GM23338 (cell line): ENCODE measurements around the gene CARNS1. TPM values are rescaled to one million over a fixed set of nuclear protein-coding genes. Genes with fewer than 3 reads are reported as not detected.

ENCODE experiments used
- ATAC-seq: fragments of 200-7000 bp; cut with Tn5 transposase; 3 replicates; pipeline ENCODE4 v1.9.1; 2020
- DNase-seq: peaks from one replicate; pipeline ENCODE4 v3.0.0-alpha.2; 2015; ENCODE audit warnings: low spot score
- H2AFZ ChIP-seq: fragments of 200-600 bp; sonication (generic); 2 replicates; pipeline ENCODE4 v1.8.0; 2016; ENCODE audit warnings: antibody characterized with exemption, mild to moderate bottlenecking, moderate library complexity
- H3F3A ChIP-seq: fragments of 200-600 bp; sonication (generic); replicated peaks from 2 replicates; pipeline ENCODE4 v1.8.0; 2017; ENCODE audit warnings: antibody characterized with exemption, mixed run types, low read depth
- H3K27ac ChIP-seq: fragments of 200-600 bp; sonication (generic); 2 replicates; pipeline ENCODE4 v1.6.1; 2016; ENCODE audit warnings: low read depth
- H3K27me3 ChIP-seq: fragments of 200-600 bp; sonication (generic); 2 replicates; pipeline ENCODE4 v1.8.0; 2016; ENCODE audit warnings: mild to moderate bottlenecking, mixed run types, moderate library complexity; ENCODE audit not compliant: insufficient read depth
- H3K36me3 ChIP-seq: fragments of 200-600 bp; sonication (generic); 2 replicates; pipeline ENCODE4 v1.8.0; 2016; ENCODE audit warnings: mild to moderate bottlenecking; ENCODE audit not compliant: insufficient read depth
- H3K4me1 ChIP-seq: fragments of 200-600 bp; sonication (generic); 2 replicates; pipeline ENCODE4 v1.8.0; 2016; ENCODE audit warnings: mild to moderate bottlenecking, moderate library complexity; ENCODE audit not compliant: insufficient read depth
- H3K4me2 ChIP-seq: fragments of 200-600 bp; sonication (generic); 2 replicates; pipeline ENCODE4 v1.7.1; 2017; ENCODE audit warnings: mixed run types
- H3K4me3 ChIP-seq: fragments of 200-600 bp; sonication (generic); 2 replicates; pipeline ENCODE4 v1.6.1; 2016; ENCODE audit warnings: mixed run types
- H3K79me2 ChIP-seq: fragments of 200-600 bp; sonication (generic); replicated peaks from 2 replicates; pipeline ENCODE4 v1.8.0; 2017; ENCODE audit warnings: mild to moderate bottlenecking; ENCODE audit not compliant: insufficient read depth
- H3K9me2 ChIP-seq: fragments of 200-600 bp; sonication (generic); 2 replicates; pipeline ENCODE4 v1.8.0; 2017; ENCODE audit not compliant: insufficient read depth
- H4K20me1 ChIP-seq: fragments of 200-600 bp; sonication (generic); replicated peaks from 2 replicates; pipeline ENCODE4 v1.8.0; 2017; ENCODE audit warnings: mild to moderate bottlenecking; ENCODE audit not compliant: insufficient read depth
- H3K27ac Mint-ChIP-seq: 2 replicates; pipeline ENCODE4 v1.8.0; 2020; ENCODE audit warnings: inconsistent platforms, mild to moderate bottlenecking, moderate library complexity, mixed read lengths
- H3K27me3 Mint-ChIP-seq: 3 replicates; pipeline ENCODE4 v1.8.0; 2022; ENCODE audit warnings: low read depth, mild to moderate bottlenecking, moderate library complexity, mixed read lengths, inconsistent platforms; ENCODE audit not compliant: insufficient read depth, poor library complexity
- H3K36me3 Mint-ChIP-seq: 3 replicates; pipeline ENCODE4 v1.8.0; 2021; ENCODE audit warnings: low read depth, mild to moderate bottlenecking, inconsistent platforms, moderate library complexity, mixed read lengths
- H3K4me1 Mint-ChIP-seq: 3 replicates; pipeline ENCODE4 v1.8.0; 2020; ENCODE audit warnings: mild to moderate bottlenecking, inconsistent platforms, mixed read lengths
- H3K4me3 Mint-ChIP-seq: 3 replicates; pipeline ENCODE4 v1.8.0; 2021; ENCODE audit warnings: moderate library complexity, mild to moderate bottlenecking, inconsistent platforms, mixed read lengths
- H3K9me3 Mint-ChIP-seq: 3 replicates; pipeline ENCODE4 v1.8.0; 2020; ENCODE audit warnings: moderate library complexity, mild to moderate bottlenecking, inconsistent platforms, mixed read lengths
- CREB1 ChIP-seq: fragments of 250-450 bp; sonication (Bioruptor Pico); IDR thresholded peaks from 2 replicates; pipeline ENCODE4 v1.5.0; 2020; ENCODE audit warnings: low read depth, mild to moderate bottlenecking, moderate library complexity
- CTCF ChIP-seq, 2 experiments: fragments of 200-600 bp in 1 of 2; sonication (generic) in 1 of 2; conservative IDR thresholded peaks; 2 replicates each; pipeline versions ENCODE4 v1.5.1 to v1.6.1; 2016 to 2017; ENCODE audit warnings: antibody characterized with exemption in 2 of 2, low read depth in 2 of 2, mild to moderate bottlenecking in 2 of 2, moderate library complexity in 1 of 2
- ETS1 ChIP-seq: IDR thresholded peaks from 2 replicates; pipeline ENCODE4 v1.6.1; 2016; ENCODE audit warnings: antibody characterized with exemption
- EZH2 ChIP-seq: fragments of 200-600 bp; sonication (generic); IDR thresholded peaks from one replicate; pipeline ENCODE4 v1.8.0; 2017; ENCODE audit warnings: antibody characterized with exemption, mild to moderate bottlenecking, low read depth; ENCODE audit not compliant: unreplicated experiment
- EZH2phosphoT487 ChIP-seq: fragments of 200-600 bp; sonication (generic); IDR thresholded peaks from one replicate; pipeline ENCODE4 v1.8.1; 2018; ENCODE audit warnings: antibody characterized with exemption; ENCODE audit not compliant: unreplicated experiment
- JUNB ChIP-seq: IDR thresholded peaks from one replicate; pipeline ENCODE4 v1.6.1; 2016; ENCODE audit warnings: antibody characterized with exemption; ENCODE audit not compliant: unreplicated experiment
- NANOG ChIP-seq: IDR thresholded peaks from 2 replicates; pipeline ENCODE4 v1.6.1; 2016; ENCODE audit warnings: antibody characterized with exemption, borderline replicate concordance
- POLR2AphosphoS5 ChIP-seq: IDR thresholded peaks from 2 replicates; pipeline ENCODE4 v1.6.1; 2016; ENCODE audit warnings: antibody characterized with exemption, low read depth
- REST ChIP-seq: IDR thresholded peaks from one replicate; pipeline ENCODE4 v1.6.1; 2018; ENCODE audit warnings: antibody characterized with exemption; ENCODE audit not compliant: unreplicated experiment
- STAT1 ChIP-seq: IDR thresholded peaks from one replicate; pipeline ENCODE4 v1.6.1; 2016; ENCODE audit warnings: antibody characterized with exemption; ENCODE audit not compliant: unreplicated experiment
- ZNF114 ChIP-seq: fragments of 250-450 bp; sonication (Bioruptor Pico); IDR thresholded peaks from 2 replicates; pipeline ENCODE4 v1.5.0; 2020; ENCODE audit warnings: mild to moderate bottlenecking, moderate library complexity
- ZNF331 ChIP-seq: fragments of 250-450 bp; sonication (Bioruptor Pico); IDR thresholded peaks from 2 replicates; pipeline ENCODE4 v1.5.0; 2020; ENCODE audit warnings: low read depth, mild to moderate bottlenecking, moderate library complexity
- polyA plus RNA-seq: library from polyadenylated mRNA; unstranded; fragments of >200 nt; fragmentation: Nextera tagmentation; extraction: Ambion mirVana; gene quantifications from 2 replicates; pipeline ENCODE4 v1.2.1, GENCODE V29; 2016
- total RNA-seq: library from RNA; depleted of rRNA; stranded (reverse); fragments of >200 nt; shearing (Covaris generic); gene quantifications from 2 replicates; pipeline ENCODE4 v1.2.3, GENCODE V29; 2014

The CARNS1 gene
- total and polyA plus RNA-seq, 2 experiments from 2014 or later: 0.52 to 0.76 TPM

GRCh38 chr11:67371911-67372320 lies 43.6 kb upstream of the CARNS1 start:
- Mint-ChIP-seq H3K4me1 (peaks cover 49% of the 10 kb centered on the region), H3K36me3 (no peaks in the 10 kb centered on the region; the same call in 2 of the 3 replicates), H3K27ac (no peak overlapping the region), H3K27me3 (peaks cover 44% of the 10 kb centered on the region), H3K4me3 (peak overlapping the region; percentile 80), H3K9me3 (no peaks in the 10 kb centered on the region)
- DNase-seq (peak; percentile 45), ATAC-seq (peak; percentile 0; the same call in 1 of the 3 replicates)
- Histone ChIP-seq H3K4me3 (peak overlapping the region; percentile 72), H3K9me2 (no peaks in the 10 kb centered on the region), H3K4me1 (peaks cover 41% of the 10 kb centered on the region), H4K20me1 (no peaks in the 10 kb centered on the region), H3K27ac (no peak overlapping the region), H3K4me2 (peak overlapping the region; percentile 87), H3K27me3 (peaks cover 88% of the 10 kb centered on the region), H3K36me3 (no peaks in the 10 kb centered on the region), H2AFZ (peak overlapping the region; percentile 89; the same call in 1 of the 2 replicates), H3K79me2 (no peaks in the 10 kb centered on the region), H3F3A (peaks cover 4% of the 10 kb centered on the region; the same call in 1 of the 2 replicates)
- TF ChIP-seq POLR2AphosphoS5 (no peak), EZH2 (peak; percentile 58)

GRCh38 chr11:67372321-67372992 lies 43.0 kb upstream of the CARNS1 start:
- Histone ChIP-seq H3F3A (peaks cover 4% of the 10 kb centered on the region; the same call in 1 of the 2 replicates), H3K27ac (no peak overlapping the region), H4K20me1 (no peaks in the 10 kb centered on the region), H3K4me1 (peaks cover 42% of the 10 kb centered on the region), H3K79me2 (no peaks in the 10 kb centered on the region), H3K4me2 (peak overlapping the region; percentile 98), H3K27me3 (peaks cover 92% of the 10 kb centered on the region), H3K9me2 (no peaks in the 10 kb centered on the region), H2AFZ (peak overlapping the region; percentile 89; the same call in 1 of the 2 replicates), H3K4me3 (peak overlapping the region; percentile 72), H3K36me3 (no peaks in the 10 kb centered on the region)
- H3K4me1 Mint-ChIP-seq: peaks cover 52% of the 10 kb centered on the region
- H3K4me3 Mint-ChIP-seq: peak overlapping the region; percentile 80
- DNase-seq: peak; percentile 52
- peak; percentile 0; the same call in 2 of the 3 replicates for ATAC-seq
- no peaks in the 10 kb centered on the region for H3K9me3 Mint-ChIP-seq
- H3K27ac Mint-ChIP-seq: no peak overlapping the region
- no peaks in the 10 kb centered on the region; the same call in 2 of the 3 replicates for H3K36me3 Mint-ChIP-seq
- H3K27me3 Mint-ChIP-seq: peaks cover 48% of the 10 kb centered on the region
- no peak for TF ChIP-seq ETS1
- TF ChIP-seq REST: no peak
- TF ChIP-seq POLR2AphosphoS5: no peak
- no peak for TF ChIP-seq ZNF331 (CRISPR knock-in tag)
- TF ChIP-seq STAT1: no peak
- no peak for TF ChIP-seq EZH2phosphoT487
- no peak for TF ChIP-seq NANOG
- no peak for TF ChIP-seq JUNB
- TF ChIP-seq CTCF (conservative IDR thresholded peaks at IDR 0.05; ENCODE audit: low read depth in 2 of 2): no peak
- no peak for TF ChIP-seq CREB1 (CRISPR knock-in tag)
- no peak for TF ChIP-seq EZH2
- no peak for TF ChIP-seq ZNF114
